Ovary (tissue), 3 donors: Measurements from ENCODE around the gene NUB1.

ENCODE experiments used
- EP300 ChIP-seq: sonication (generic); formaldehyde crosslinking; IDR thresholded peaks from one replicate; pipeline ENCODE4 v1.6.1; 2017; ENCODE audit warnings: antibody characterized with exemption
- POLR2A ChIP-seq: fragments of 450-650 bp; IDR thresholded peaks from one replicate; pipeline ENCODE4 v1.6.1; 2017; ENCODE audit warnings: antibody characterized with exemption, mild to moderate bottlenecking, moderate library complexity
- TF ChIP-seq, protein P1 (sequence below), 3 donors: fragments of 450-650 bp in 2 of 3; fragments of 200-600 bp in 1 of 3; IDR thresholded peaks; one replicate each; pipeline versions ENCODE4 v1.5.1 to v1.8.0; 2016 to 2022; ENCODE audit warnings: antibody characterized with exemption in 3 of 3, mild to moderate bottlenecking in 1 of 3
- donor health status: DM: no; HTN: no; CAD: no.

DNA sequence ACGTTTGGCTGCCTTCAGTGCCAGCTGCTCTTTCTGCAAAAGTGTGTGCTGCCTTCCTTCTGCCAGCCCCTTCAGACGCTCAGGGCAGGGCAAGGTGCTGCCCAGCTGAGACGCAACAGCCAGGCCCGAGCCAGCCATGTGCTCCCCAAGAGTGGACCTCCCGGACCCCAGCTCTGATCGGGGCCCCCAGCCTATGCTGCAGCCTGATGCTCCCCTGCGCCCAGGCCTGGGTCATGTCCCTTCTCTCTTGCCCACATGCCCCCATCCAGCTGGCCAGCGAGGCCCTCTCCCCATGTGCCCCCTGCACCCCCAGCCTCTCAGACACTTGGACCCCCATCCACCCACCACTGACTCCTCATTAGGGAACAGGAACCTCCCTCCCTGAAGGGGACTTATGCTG, 50.4 kb downstream of the NUB1 start:
- TF ChIP-seq, protein P1, sequence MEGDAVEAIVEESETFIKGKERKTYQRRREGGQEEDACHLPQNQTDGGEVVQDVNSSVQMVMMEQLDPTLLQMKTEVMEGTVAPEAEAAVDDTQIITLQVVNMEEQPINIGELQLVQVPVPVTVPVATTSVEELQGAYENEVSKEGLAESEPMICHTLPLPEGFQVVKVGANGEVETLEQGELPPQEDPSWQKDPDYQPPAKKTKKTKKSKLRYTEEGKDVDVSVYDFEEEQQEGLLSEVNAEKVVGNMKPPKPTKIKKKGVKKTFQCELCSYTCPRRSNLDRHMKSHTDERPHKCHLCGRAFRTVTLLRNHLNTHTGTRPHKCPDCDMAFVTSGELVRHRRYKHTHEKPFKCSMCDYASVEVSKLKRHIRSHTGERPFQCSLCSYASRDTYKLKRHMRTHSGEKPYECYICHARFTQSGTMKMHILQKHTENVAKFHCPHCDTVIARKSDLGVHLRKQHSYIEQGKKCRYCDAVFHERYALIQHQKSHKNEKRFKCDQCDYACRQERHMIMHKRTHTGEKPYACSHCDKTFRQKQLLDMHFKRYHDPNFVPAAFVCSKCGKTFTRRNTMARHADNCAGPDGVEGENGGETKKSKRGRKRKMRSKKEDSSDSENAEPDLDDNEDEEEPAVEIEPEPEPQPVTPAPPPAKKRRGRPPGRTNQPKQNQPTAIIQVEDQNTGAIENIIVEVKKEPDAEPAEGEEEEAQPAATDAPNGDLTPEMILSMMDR (IDR thresholded peaks at IDR 0.05), result no peak
- no peak for TF ChIP-seq POLR2A
- no peak for TF ChIP-seq EP300
